GM21737 (cell line): Measurements from ENCODE around the gene ABCB9.
"Not testable (repeated sequence)": the region's sequence is repeated elsewhere in the genome, so short reads cannot be mapped to it uniquely, and the experiment has no call there.

Source experiments
- ATAC-seq: cut with Tn5 transposase; IDR thresholded peaks from one replicate; pipeline ENCODE4 v1.9.1; 2021; ENCODE audit warnings: mild to moderate bottlenecking, moderate library complexity; ENCODE audit not compliant: unreplicated experiment

The ABCB9 gene

DNA sequence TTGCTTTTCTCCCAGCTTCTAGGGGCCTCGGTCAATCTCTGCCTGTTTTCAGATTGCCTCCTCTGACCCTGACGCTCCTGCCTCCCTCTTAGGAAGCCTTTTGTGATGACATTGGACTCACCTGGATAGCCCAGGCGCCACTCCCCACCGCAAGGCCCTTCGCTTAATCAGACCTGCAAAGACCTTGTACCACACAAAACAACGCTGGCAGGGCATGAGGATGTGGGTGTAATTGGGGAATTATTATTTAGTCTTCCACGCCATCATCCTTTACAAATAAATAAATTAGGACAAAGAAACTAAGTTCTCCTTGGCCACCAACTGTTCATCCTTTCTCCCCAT, 62.6 kb downstream of the ABCB9 start:
- no peak for ATAC-seq

- no peak for ATAC-seq
These were observed 63.2 kb downstream of the ABCB9 start for GRCh38 chr12:122902854-122903692.

DNA sequence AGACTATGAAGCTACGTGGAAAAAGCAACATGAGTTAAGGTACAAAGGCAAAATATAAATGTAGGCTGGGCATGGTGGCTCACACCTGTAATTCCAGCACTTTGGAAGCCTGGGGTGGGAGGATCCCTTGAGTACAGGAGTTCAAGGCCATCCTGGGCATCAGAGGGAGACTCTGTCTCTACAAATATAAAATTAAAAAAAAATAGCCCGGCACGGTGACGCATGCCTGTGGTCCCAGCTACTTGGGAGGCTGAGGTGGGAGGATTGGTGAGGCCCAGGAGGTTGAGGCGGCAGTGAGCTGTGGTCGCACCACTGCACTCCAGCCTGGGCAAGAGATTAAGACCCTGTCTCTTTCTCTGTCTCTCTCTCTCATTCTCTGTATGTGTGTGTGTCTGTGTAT, 66.4 kb downstream of the ABCB9 start:
- ATAC-seq = no peak

DNA sequence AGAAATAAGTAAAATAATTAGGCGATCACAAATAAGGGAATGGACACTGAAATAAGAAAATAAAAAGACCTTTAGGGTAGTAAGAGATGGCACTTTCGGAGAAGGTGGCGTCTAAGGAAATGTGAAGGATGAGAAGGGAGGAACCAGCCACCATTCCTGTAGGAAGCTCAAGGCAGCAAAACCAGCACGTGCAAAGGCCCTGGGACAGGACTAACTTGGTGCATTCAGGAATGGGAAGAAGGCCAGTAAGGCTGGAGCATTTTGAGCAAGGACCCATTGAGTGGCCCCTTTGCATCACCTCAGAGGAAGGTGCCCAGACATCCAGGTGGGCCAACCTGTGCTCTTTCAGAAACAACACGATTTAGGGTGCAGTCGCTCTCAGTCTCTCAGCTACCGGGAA, 69.6 kb downstream of the ABCB9 start:
- no peak for ATAC-seq

DNA sequence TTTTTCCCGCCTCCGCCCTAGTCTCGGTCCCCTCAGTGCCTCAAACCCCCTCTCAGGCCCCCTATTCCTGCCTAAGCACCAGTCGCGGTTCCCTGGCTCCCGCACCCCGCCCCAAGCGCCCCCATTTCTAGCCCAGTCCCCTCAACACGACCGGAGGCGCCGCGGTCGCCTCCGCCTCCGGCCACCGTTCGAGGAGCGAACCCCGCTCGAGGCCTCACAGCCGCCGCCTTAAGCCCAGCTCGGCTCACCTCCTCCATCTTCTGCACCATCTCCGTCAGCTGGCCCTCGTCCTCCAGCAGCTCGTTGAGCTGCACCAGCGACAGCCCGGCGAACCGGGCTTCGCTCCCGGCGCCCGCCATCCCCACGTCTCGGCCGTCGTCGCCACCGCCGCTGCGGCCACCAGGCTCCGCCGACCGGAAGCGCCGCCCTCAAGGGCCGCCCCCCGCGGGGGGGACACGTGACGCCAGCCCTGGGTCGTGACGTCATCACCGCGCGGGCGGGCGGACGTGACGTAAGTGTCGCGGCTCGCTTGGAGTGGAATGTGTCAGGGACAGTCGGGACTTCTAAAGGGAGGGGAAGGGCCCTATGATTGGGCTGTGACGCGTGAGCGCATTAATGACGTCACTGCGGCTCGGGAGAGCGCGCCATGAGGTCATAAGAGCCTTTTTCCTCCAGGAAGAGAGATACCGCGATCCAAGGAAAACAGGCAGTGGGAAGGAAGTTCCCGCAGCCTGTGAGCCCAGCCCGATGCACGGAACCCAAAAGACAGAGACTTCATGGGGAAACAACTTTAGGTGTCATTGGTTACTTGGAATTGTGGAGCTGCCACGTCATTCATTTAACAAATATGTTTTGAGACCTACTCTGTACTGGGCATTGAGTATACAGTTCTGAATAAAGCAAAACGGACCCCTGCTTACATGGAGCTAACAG, 70.3 kb downstream of the ABCB9 start, which contains the start of gene VPS37B:
Gene VPS37B (minus strand): TSS at position 421 of the 933 bp plus-strand sequence. CDS start 62 bp downstream, at position 359.
- ATAC-seq = peak; percentile 48

- no peak for ATAC-seq
These were observed 71.0 kb downstream of the ABCB9 start for GRCh38 chr12:122895320-122895703.

DNA sequence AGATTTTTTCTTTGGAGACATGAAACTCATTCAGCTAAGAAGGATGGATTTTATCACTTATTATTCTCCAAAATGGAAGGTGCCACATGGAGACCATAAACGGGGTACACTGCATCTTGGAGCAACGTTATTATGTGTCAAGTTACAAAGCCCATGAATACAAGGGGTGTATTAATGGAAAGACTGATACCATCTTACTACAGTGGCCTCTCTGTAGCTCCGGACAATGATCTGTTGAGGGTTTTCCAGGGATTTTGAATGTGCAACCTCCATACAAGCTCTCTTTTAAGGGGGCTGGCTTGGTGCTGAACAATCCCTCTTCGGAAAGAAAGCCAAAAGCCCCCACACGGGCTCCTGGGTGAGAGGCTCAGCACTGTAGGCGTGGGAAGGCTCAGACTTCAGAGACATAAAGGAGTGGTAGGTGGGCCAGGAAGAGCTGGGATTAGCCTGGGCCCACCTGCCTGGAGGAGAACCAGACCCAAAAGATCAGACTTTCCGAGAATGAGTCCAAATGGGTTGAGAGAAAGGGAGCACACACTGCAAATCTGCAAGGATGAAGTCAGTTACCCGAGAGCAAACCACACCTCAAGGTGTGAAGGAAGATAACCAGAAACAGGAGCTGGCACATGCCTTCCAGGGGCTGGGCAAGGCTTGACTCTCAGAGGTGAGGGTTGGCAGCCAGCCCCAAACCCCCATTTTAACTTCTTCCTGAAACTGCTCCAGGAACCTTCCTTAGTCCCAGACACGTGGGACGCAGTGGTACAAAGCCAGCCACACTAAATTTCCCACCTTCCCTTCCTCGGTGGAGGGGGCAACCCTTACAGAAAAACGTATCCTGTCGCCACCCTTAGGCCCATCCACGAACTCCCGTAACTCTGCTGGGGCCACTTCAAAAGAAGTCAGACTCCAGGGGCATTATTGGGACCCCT, 71.8 kb downstream of the ABCB9 start:
- no peak for ATAC-seq

DNA sequence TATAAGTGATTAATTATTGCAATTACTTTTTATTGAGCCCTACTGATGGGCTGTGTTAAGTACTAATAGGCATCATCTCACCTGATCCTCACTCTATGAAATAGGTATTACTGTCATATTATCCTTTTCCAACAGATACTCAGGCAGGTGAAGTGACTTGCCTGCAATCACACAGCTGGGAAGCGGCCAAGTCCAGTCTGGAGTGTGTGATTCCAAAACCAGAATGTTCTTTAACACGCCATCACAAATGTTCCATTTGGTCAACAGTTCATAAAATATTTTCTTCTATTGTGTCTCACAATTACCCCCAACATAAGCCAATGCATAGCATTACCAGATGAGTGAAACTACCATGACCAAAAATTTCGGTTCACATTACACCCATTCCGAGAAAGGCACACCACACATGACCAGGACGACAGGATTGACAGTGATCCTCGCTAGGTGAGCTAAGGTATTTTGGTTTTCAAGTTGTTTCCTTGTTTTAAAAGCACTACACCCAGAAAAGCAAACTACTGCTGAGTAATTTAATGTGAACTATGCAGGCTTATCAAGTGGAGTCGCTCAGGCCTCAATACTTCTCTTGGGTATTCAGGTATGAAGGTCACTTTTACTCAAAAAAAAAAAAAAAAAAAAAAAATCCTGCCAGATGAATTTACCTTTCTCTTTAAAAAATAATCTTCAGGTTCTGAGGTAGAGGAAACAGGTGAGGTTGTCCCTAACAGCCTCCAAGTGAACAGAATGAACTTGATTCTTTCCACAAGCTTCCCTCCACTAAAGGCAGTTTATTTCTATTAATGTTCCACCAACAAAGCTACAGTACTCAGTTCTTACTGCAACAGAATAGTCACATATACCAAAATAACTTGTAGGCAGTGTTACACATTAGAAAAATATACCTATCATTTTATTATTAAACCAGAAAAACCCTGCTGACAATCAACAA, 72.8 kb downstream of the ABCB9 start:
- ATAC-seq = no peak

GRCh38 chr12:122892724-122893123, 73.5 kb downstream of the ABCB9 start:
- not testable (repeated sequence) for ATAC-seq

- no peak for ATAC-seq
These were observed 74.4 kb downstream of the ABCB9 start for GRCh38 chr12:122891661-122892525.

DNA sequence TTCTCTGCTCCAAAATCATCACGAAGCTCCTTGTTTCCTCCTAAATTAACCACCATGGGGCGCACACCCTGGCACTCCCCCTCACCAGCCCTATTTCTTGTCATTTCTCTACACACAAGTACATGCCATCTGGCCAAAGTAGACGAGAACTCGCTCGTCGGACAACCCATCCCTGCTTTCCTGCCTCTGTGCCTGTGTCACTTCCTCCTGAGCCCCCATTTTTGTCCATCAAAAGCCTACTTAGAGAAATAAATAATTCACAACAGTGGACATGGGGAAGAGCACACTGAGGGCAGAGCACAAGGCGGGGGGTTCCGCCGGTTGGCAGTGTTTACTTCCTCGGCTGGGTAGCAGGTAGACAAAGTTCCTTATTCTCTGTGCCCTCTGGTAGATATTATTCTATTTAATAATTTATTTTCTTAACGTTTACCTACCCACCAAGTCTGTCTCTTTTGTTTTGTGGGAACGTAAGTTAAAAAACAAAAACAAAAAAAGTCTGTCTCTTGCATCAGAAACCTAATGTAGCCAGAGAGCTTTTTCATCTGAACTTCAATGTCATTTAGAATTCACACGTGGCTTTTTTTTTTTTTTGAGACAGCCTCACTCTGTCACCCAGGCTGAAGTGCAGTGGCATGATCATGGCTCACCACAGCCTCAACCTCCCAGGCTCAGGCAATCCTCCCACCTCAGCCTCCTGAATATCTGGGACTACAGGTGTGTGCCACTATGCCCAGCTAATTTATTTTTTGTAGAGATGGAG, 76.3 kb downstream of the ABCB9 start:
- ATAC-seq = no peak

- ATAC-seq = no peak
These were observed 78.0 kb downstream of the ABCB9 start for GRCh38 chr12:122888232-122888752.

DNA sequence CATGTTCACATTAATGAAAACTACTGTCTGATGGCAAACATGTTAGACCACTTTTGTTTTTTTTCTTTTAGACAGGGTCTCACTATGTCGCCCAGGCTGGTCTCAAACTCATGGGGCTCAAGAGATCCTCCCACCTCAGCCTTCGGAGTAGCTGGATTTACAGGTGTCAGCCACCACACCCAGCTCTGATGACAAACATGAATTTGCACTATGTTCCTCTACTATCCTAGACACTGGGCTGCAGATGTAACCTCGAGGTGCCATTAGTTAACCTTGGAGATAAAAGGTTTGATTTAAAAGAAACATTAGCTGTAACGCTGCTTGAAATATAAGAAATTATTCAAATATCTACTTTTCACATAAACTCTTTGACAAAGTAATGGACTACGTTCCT, 78.4 kb downstream of the ABCB9 start:
- peak; percentile 10 for ATAC-seq

- peak; percentile 68 for ATAC-seq
These were observed 79.1 kb downstream of the ABCB9 start for GRCh38 chr12:122886851-122887818.

GRCh38 chr12:122886161-122886560, 80.1 kb downstream of the ABCB9 start:
- no peak for ATAC-seq

DNA sequence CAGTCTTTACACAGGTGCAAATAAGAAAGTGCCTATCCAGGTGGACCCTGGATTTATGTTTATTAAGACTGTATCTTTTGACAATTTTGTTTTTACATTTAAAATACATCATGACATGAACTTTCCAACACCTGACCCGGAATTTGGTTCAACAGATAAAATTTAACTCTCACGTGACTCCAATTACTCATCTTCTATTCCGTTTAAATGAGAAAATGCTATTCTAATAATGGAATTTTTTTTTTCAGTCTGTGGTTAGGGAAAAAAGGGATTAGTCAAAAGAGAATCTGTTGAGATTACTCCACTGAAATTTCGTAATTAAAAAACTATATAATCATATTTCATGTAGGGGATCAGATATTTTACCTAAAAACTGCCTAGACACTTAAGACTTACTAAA, 81.4 kb downstream of the ABCB9 start:
- no peak for ATAC-seq
